ENCODE data around the gene GOLGA6L10. TPM values are rescaled to one million over a fixed set of nuclear protein-coding genes. Genes with fewer than 3 reads are reported as not detected.
"Not testable (repeated sequence)": the region's sequence is repeated elsewhere in the genome, so short reads cannot be mapped to it uniquely, and the experiment has no call there.

GOLGA6L10 gene
- total RNA-seq, 1 experiment from 2014 or later = 1.2 TPM

DNA sequence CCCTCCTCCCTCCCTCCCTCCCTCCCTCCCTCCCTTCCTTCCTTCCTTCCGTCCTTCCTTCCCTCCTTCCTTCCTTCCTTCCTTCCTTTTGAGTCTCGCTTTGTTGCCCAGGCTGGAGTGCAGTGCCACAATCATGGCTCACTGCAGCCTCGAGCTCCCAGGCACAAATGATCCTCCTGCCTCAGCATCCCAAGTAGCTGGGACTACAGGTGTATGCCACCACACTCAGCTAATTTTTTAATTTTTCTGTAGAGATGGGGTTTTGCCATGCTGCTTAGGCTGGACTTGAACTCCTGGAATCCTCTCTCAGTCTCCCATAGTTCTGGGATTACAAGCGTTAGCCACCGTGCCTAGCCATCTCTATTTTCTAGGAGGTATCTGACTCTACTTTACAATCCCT lies 38.0 kb downstream of the GOLGA6L10 start:
- H3K79me2 ChIP-seq (ENCODE audit: insufficient read depth, low read length); H3K4me1 ChIP-seq (ENCODE audit: control insufficient read depth in 1 of 2, insufficient read depth in 2 of 2, low read length in 2 of 2); H3K9me2 ChIP-seq (ENCODE audit: insufficient read depth); POLR2A ChIA-PET; H3K9me3 ChIP-seq (ENCODE audit: control insufficient read depth in 1 of 2, insufficient read depth in 1 of 2, low read depth in 1 of 2, low read length in 2 of 2); H3K9ac ChIP-seq (ENCODE audit: low read length); H3K4me2 ChIP-seq (ENCODE audit: low read length); H3K36me3 ChIP-seq (ENCODE audit: control insufficient read depth in 1 of 2, insufficient read depth in 2 of 2, low read length in 2 of 2); DNase-seq (ENCODE audit: low read depth, low spot score); H2AFZ ChIP-seq (ENCODE audit: low read depth, low read length, poor library complexity, severe bottlenecking); H3K27ac ChIP-seq (ENCODE audit: low read depth, low read length); H4K20me1 ChIP-seq (ENCODE audit: insufficient read depth); H3K4me3 ChIP-seq (replicated peaks in 1 of 2; ENCODE audit: low read depth in 1 of 2, low read length in 2 of 2); H3K27me3 ChIP-seq (ENCODE audit: insufficient read depth, low read length); CTCF ChIA-PET; BruUV-seq (replicated peaks); ATAC-seq; intact Hi-C loops (cut with micrococcal nuclease); RAD21 ChIA-PET (ENCODE audit: low non-redundant PET in 1 of 2, low total read pairs in 2 of 2, uncharacterized antibody in 2 of 2, unreplicated experiment in 2 of 2): not testable (repeated sequence)

DNA sequence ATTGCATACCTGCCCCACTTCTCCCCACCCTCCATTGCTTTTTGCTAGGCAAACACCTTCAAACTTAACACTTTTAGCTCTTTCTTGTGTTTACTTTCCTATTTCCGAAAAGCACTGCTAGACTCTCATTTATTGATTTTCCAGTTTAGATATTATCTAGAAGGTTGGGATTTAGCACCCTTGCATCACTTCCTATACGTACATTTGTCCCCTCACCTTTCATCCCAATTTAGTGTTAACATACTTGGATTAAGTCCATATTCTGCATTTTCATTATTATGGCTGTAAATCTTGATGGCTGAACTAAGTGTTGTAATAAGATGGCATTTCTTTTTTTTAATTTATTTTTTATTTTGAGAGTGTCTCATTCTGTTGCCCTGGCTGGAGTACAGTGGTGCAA lies 39.5 kb downstream of the GOLGA6L10 start:
- Histone ChIP-seq H3K4me1 (ENCODE audit: control insufficient read depth in 1 of 2, insufficient read depth in 2 of 2, low read length in 2 of 2) (no peaks in the 10 kb centered on the region), H3K27me3 (ENCODE audit: insufficient read depth, low read length) (no peaks in the 10 kb centered on the region), H3K4me3 (replicated peaks in 1 of 2; ENCODE audit: low read depth in 1 of 2, low read length in 2 of 2) (no peak overlapping the region), H4K20me1 (ENCODE audit: insufficient read depth) (no peaks in the 10 kb centered on the region), H3K79me2 (ENCODE audit: insufficient read depth, low read length) (no peaks in the 10 kb centered on the region), H3K27ac (ENCODE audit: low read depth, low read length) (no peak overlapping the region), H3K9me2 (ENCODE audit: insufficient read depth) (no peaks in the 10 kb centered on the region), H3K4me2 (ENCODE audit: low read length) (no peak overlapping the region), H3K9ac (ENCODE audit: low read length) (no peak overlapping the region), H3K36me3 (ENCODE audit: control insufficient read depth in 1 of 2, insufficient read depth in 2 of 2, low read length in 2 of 2) (no peaks in the 10 kb centered on the region), H3K9me3 (ENCODE audit: control insufficient read depth in 1 of 2, insufficient read depth in 1 of 2, low read depth in 1 of 2, low read length in 2 of 2) (no peaks in the 10 kb centered on the region), H2AFZ (ENCODE audit: low read depth, low read length, poor library complexity, severe bottlenecking) (no peak overlapping the region)
- intact Hi-C loops (cut with micrococcal nuclease) = no loop called here
- ChIA-PET POLR2A (no interaction called here), RAD21 (ENCODE audit: low non-redundant PET in 1 of 2, low total read pairs in 2 of 2, uncharacterized antibody in 2 of 2, unreplicated experiment in 2 of 2) (no interaction called here), CTCF (no interaction called here)
- TF ChIP-seq, protein P1, sequence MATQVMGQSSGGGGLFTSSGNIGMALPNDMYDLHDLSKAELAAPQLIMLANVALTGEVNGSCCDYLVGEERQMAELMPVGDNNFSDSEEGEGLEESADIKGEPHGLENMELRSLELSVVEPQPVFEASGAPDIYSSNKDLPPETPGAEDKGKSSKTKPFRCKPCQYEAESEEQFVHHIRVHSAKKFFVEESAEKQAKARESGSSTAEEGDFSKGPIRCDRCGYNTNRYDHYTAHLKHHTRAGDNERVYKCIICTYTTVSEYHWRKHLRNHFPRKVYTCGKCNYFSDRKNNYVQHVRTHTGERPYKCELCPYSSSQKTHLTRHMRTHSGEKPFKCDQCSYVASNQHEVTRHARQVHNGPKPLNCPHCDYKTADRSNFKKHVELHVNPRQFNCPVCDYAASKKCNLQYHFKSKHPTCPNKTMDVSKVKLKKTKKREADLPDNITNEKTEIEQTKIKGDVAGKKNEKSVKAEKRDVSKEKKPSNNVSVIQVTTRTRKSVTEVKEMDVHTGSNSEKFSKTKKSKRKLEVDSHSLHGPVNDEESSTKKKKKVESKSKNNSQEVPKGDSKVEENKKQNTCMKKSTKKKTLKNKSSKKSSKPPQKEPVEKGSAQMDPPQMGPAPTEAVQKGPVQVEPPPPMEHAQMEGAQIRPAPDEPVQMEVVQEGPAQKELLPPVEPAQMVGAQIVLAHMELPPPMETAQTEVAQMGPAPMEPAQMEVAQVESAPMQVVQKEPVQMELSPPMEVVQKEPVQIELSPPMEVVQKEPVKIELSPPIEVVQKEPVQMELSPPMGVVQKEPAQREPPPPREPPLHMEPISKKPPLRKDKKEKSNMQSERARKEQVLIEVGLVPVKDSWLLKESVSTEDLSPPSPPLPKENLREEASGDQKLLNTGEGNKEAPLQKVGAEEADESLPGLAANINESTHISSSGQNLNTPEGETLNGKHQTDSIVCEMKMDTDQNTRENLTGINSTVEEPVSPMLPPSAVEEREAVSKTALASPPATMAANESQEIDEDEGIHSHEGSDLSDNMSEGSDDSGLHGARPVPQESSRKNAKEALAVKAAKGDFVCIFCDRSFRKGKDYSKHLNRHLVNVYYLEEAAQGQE (IDR thresholded peaks at IDR 0.05; ENCODE audit: low read depth) = no peak
- TF ChIP-seq ZNF274 (IDR thresholded peaks at IDR 0.05; ENCODE audit: low read depth, low read length) (no peak), SRF (IDR thresholded peaks at IDR 0.05; ENCODE audit: low read depth) (no peak), CBX3 (IDR thresholded peaks at IDR 0.05; ENCODE audit: low read depth) (no peak)
- no TSS peak for BruUV-seq (replicated peaks)
- ATAC-seq (no peak), DNase-seq (ENCODE audit: low read depth, low spot score) (no peak)

Measured in HCT116 (cell line).